Kasumi-1 (cell line): ENCODE results near the gene MAD1L1.
"Not testable (repeated sequence)": the region's sequence is repeated elsewhere in the genome, so short reads cannot be mapped to it uniquely, and the experiment has no call there.

Experiments used
- DNase-seq, 2 experiments: peaks; one replicate each; lab custom pipeline; 2025; lab: John Stamatoyannopoulos, UW

MAD1L1 gene

GRCh38 chr7:1987591-1988532 lies 244.9 kb downstream of the MAD1L1 start:
- no peak for DNase-seq

GRCh38 chr7:1987084-1987535 lies 245.6 kb downstream of the MAD1L1 start:
- no peak for DNase-seq

GRCh38 chr7:1986366-1987083 lies 246.2 kb downstream of the MAD1L1 start:
- no peak for DNase-seq

- DNase-seq: no peak
These were observed 246.8 kb downstream of the MAD1L1 start for GRCh38 chr7:1985936-1986335.

- DNase-seq: no peak
These were observed 247.7 kb downstream of the MAD1L1 start for GRCh38 chr7:1985042-1985441.

GRCh38 chr7:1981878-1982230 lies 250.9 kb downstream of the MAD1L1 start:
- no peak for DNase-seq

GRCh38 chr7:1981201-1981877 lies 251.4 kb downstream of the MAD1L1 start:
- no peak for DNase-seq

- no peak for DNase-seq
These were observed 252.9 kb downstream of the MAD1L1 start for GRCh38 chr7:1979591-1980560.

GRCh38 chr7:1978656-1979590 lies 253.8 kb downstream of the MAD1L1 start:
- no peak for DNase-seq

- no peak for DNase-seq
These were observed 254.8 kb downstream of the MAD1L1 start for GRCh38 chr7:1977876-1978441.

- DNase-seq: no peak
These were observed 255.5 kb downstream of the MAD1L1 start for GRCh38 chr7:1977059-1977875.

GRCh38 chr7:1976521-1976920 lies 256.2 kb downstream of the MAD1L1 start:
- not testable (repeated sequence) for DNase-seq

GRCh38 chr7:1975581-1975980 lies 257.2 kb downstream of the MAD1L1 start:
- no peak for DNase-seq

- no peak for DNase-seq
These were observed 257.6 kb downstream of the MAD1L1 start for GRCh38 chr7:1975179-1975578.

GRCh38 chr7:1974290-1975101 lies 258.2 kb downstream of the MAD1L1 start:
- no peak for DNase-seq

- no peak for DNase-seq
These were observed 259.2 kb downstream of the MAD1L1 start for GRCh38 chr7:1973321-1974251.

GRCh38 chr7:1972744-1973143 lies 260.0 kb downstream of the MAD1L1 start:
- DNase-seq: no peak
